Neural progenitor cell (in vitro differentiated cells): ENCODE measurements around the gene ITGA11. TPM values are rescaled to one million over a fixed set of nuclear protein-coding genes. Genes with fewer than 3 reads are reported as not detected.

Source experiments
- DNase-seq: peaks from one replicate; pipeline ENCODE4 v3.0.0-alpha.2; 2016; ENCODE audit warnings: low spot score
- H2AFZ ChIP-seq: fragments of 200-600 bp; sonication (generic); replicated peaks from 2 replicates; pipeline ENCODE4 v1.6.1; 2016; ENCODE audit warnings: antibody characterized with exemption
- H3F3A ChIP-seq: fragments of 200-600 bp; sonication (generic); 2 replicates; pipeline ENCODE4 v1.6.1; 2016; ENCODE audit warnings: antibody characterized with exemption, low read depth
- H3K27ac ChIP-seq: fragments of 200-600 bp; sonication (generic); 2 replicates; pipeline ENCODE4 v1.5.1; 2016; ENCODE audit warnings: mild to moderate bottlenecking
- H3K27me3 ChIP-seq: fragments of 200-600 bp; sonication (generic); 2 replicates; pipeline ENCODE4 v1.6.1; 2016; ENCODE audit warnings: mild to moderate bottlenecking, moderate library complexity
- H3K36me3 ChIP-seq: fragments of 200-600 bp; sonication (generic); 2 replicates; pipeline ENCODE4 v1.5.1; 2016
- H3K4me1 ChIP-seq: fragments of 200-600 bp; sonication (generic); 2 replicates; pipeline ENCODE4 v1.6.1; 2016; ENCODE audit warnings: mixed run types
- H3K4me2 ChIP-seq: fragments of 200-600 bp; sonication (generic); 2 replicates; pipeline ENCODE4 v1.6.1; 2016
- H3K4me3 ChIP-seq: fragments of 200-600 bp; sonication (generic); 2 replicates; pipeline ENCODE4 v1.5.1; 2016
- H3K79me2 ChIP-seq: fragments of 200-600 bp; sonication (generic); 2 replicates; pipeline ENCODE4 v1.6.1; 2016; ENCODE audit warnings: low read depth
- H3K9ac ChIP-seq: fragments of 200-600 bp; sonication (generic); 2 replicates; pipeline ENCODE4 v1.6.1; 2016
- H3K9me3 ChIP-seq: fragments of 200-600 bp; sonication (generic); 2 replicates; pipeline ENCODE4 v1.5.1; 2016; ENCODE audit warnings: low read depth
- H4K20me1 ChIP-seq: fragments of 200-600 bp; sonication (generic); 2 replicates; pipeline ENCODE4 v1.6.1; 2016; ENCODE audit warnings: low read depth
- H3K27ac Mint-ChIP-seq: 3 replicates; pipeline ENCODE4 v1.8.0; 2021; ENCODE audit warnings: mixed read lengths
- H3K27me3 Mint-ChIP-seq: 2 replicates; pipeline ENCODE4 v1.8.0; 2022; ENCODE audit warnings: low read depth, mild to moderate bottlenecking, inconsistent platforms, moderate library complexity, mixed read lengths; ENCODE audit not compliant: insufficient read depth
- H3K36me3 Mint-ChIP-seq: 3 replicates; pipeline ENCODE4 v1.8.0; 2021; ENCODE audit warnings: mixed read lengths
- H3K4me1 Mint-ChIP-seq: 3 replicates; pipeline ENCODE4 v1.8.0; 2021; ENCODE audit warnings: mixed read lengths
- H3K4me3 Mint-ChIP-seq: 3 replicates; pipeline ENCODE4 v1.8.0; 2021; ENCODE audit warnings: mild to moderate bottlenecking, moderate library complexity, mixed read lengths
- H3K9me3 Mint-ChIP-seq: 3 replicates; pipeline ENCODE4 v1.8.0; 2020; ENCODE audit warnings: mixed read lengths
- EZH2 ChIP-seq: fragments of 200-600 bp; sonication (generic); IDR thresholded peaks from 2 replicates; pipeline ENCODE4 v1.6.1; 2017; ENCODE audit warnings: antibody characterized with exemption, mild to moderate bottlenecking, moderate library complexity
- EZH2phosphoT487 ChIP-seq: fragments of 200-600 bp; sonication (generic); IDR thresholded peaks from 2 replicates; pipeline ENCODE4 v1.6.1; 2017; ENCODE audit warnings: antibody characterized with exemption
- total RNA-seq: library from RNA; depleted of rRNA; stranded (reverse); fragments of >200 nt; gene quantifications from 2 replicates; pipeline ENCODE4 v1.2.3, GENCODE V29; 2015; ENCODE audit warnings: low replicate concordance
- TF ChIP-seq, protein P1 (sequence below): fragments of 200-600 bp; sonication (generic); IDR thresholded peaks from 2 replicates; pipeline ENCODE4 v1.5.1; 2017; ENCODE audit warnings: antibody characterized with exemption, mild to moderate bottlenecking

Gene ITGA11
- total RNA-seq, 1 donor from 2014 or later: not detected

DNA sequence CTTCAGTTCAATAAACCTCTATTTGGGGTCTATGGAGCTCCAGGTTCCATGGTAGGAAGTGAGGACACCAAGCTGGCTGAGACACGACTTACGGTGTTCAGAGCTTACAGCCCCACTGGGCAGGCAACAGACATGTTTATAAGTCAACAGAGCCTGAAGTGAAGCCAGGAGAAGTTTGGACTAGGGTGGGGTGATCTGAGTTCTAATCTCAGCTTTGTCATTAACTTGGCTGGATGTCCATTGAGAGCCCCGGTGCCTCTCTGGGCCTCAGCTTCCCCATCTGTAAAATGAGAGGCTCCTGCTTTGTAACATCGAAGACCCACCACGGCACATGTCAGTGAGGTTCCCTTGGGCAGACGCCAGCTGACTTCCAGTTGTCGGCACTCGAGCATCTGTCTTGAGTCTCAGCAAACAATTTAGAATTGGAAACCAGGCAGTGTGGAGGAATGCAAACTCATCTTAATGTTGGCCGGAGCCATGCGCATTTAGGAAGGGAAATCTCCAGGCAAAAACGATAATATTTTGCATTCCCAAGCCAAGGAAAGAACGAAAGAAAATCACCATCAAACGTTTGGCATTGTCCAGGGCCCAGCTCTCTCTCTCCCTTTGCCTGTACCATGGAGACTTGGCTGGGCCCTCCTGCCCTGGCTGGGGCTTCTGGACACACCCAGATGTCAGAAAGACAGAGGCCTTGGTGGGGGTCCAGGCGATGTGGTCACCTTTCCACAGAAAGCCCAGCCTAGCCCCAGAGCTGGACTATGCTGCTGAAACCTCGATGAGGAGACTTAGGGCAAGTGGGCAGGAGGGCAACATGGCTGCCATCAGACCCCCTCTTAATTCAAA, 18.4 kb downstream of the ITGA11 start:
- no peaks in the 10 kb centered on the region for H3K36me3 Mint-ChIP-seq
- Histone ChIP-seq H3K79me2 (no peaks in the 10 kb centered on the region), H3K9me3 (no peaks in the 10 kb centered on the region), H2AFZ (no peak overlapping the region), H3K27ac (no peak overlapping the region), H3K4me1 (peaks cover 1% of the 10 kb centered on the region), H3K36me3 (no peaks in the 10 kb centered on the region), H3K9ac (no peak overlapping the region), H4K20me1 (no peaks in the 10 kb centered on the region), H3K27me3 (no peaks in the 10 kb centered on the region), H3F3A (no peaks in the 10 kb centered on the region), H3K4me2 (no peak overlapping the region), H3K4me3 (no peak overlapping the region)
- peaks cover 5% of the 10 kb centered on the region for H3K27me3 Mint-ChIP-seq
- peaks cover 4% of the 10 kb centered on the region for H3K4me1 Mint-ChIP-seq
- no peak for DNase-seq
- no peaks in the 10 kb centered on the region for H3K9me3 Mint-ChIP-seq
- H3K4me3 Mint-ChIP-seq: no peak overlapping the region
- no peak overlapping the region for H3K27ac Mint-ChIP-seq
- TF ChIP-seq EZH2phosphoT487 (no peak), EZH2 (no peak)
- TF ChIP-seq, protein P1, sequence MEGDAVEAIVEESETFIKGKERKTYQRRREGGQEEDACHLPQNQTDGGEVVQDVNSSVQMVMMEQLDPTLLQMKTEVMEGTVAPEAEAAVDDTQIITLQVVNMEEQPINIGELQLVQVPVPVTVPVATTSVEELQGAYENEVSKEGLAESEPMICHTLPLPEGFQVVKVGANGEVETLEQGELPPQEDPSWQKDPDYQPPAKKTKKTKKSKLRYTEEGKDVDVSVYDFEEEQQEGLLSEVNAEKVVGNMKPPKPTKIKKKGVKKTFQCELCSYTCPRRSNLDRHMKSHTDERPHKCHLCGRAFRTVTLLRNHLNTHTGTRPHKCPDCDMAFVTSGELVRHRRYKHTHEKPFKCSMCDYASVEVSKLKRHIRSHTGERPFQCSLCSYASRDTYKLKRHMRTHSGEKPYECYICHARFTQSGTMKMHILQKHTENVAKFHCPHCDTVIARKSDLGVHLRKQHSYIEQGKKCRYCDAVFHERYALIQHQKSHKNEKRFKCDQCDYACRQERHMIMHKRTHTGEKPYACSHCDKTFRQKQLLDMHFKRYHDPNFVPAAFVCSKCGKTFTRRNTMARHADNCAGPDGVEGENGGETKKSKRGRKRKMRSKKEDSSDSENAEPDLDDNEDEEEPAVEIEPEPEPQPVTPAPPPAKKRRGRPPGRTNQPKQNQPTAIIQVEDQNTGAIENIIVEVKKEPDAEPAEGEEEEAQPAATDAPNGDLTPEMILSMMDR: no peak

DNA sequence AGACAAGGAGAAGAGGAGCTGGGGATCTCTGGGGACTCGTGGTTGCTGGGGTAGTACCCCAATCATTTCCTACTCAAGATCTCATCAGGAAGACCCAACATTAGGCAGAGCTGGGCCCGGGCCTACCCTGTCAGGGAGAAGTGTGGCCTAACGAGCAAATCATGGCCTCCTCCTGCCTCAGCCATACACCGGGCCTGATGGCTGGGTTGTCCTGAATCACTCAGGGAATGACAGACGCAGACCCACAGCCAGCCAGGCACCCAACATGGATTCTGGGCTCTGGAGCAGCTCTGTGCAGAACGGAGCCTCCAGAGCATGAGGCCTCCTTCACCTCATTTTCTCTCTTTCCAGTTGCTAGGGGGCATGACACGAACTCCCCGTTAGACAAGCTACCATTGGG, 19.7 kb downstream of the ITGA11 start:
- Histone ChIP-seq H3K36me3 (no peaks in the 10 kb centered on the region), H3K9ac (no peak overlapping the region), H2AFZ (no peak overlapping the region), H3K27ac (no peak overlapping the region), H3K9me3 (no peaks in the 10 kb centered on the region), H3K27me3 (no peaks in the 10 kb centered on the region), H4K20me1 (no peaks in the 10 kb centered on the region), H3K4me2 (no peak overlapping the region), H3K4me1 (no peaks in the 10 kb centered on the region), H3K4me3 (no peak overlapping the region), H3K79me2 (no peaks in the 10 kb centered on the region), H3F3A (no peaks in the 10 kb centered on the region)
- TF ChIP-seq, protein P1: no peak
- TF ChIP-seq EZH2phosphoT487 (no peak), EZH2 (no peak)
- Mint-ChIP-seq H3K4me3 (no peak overlapping the region), H3K36me3 (no peaks in the 10 kb centered on the region), H3K9me3 (no peaks in the 10 kb centered on the region), H3K27ac (no peak overlapping the region), H3K4me1 (no peaks in the 10 kb centered on the region), H3K27me3 (peaks cover 5% of the 10 kb centered on the region)
- DNase-seq: no peak

DNA sequence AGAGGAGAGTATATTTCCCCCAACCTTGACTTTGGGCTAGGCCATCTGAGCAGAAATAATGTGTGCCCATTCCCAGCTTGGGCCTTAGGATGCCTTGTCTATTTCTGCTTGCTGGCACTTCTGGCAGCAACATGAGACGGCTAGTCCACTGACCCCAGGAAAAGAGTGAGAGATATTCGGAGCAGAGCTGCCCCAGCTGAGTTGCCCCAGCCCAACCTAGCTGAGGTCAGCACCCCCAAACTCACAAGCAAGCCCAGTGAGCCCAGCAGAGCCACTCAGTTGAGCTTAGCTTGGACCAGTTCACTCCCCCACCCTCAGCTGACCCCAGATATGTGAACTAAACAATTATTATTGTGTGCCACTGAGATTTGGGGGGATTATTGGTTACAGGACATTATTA, 20.2 kb downstream of the ITGA11 start:
- Histone ChIP-seq H3K4me1 (no peaks in the 10 kb centered on the region), H3K36me3 (no peaks in the 10 kb centered on the region), H4K20me1 (no peaks in the 10 kb centered on the region), H3K9me3 (no peaks in the 10 kb centered on the region), H3K27ac (no peak overlapping the region), H3K9ac (no peak overlapping the region), H3K27me3 (no peaks in the 10 kb centered on the region), H3K4me3 (no peak overlapping the region), H2AFZ (no peak overlapping the region), H3K79me2 (no peaks in the 10 kb centered on the region), H3K4me2 (no peak overlapping the region), H3F3A (no peaks in the 10 kb centered on the region)
- no peak overlapping the region for H3K4me3 Mint-ChIP-seq
- TF ChIP-seq EZH2phosphoT487 (no peak), EZH2 (no peak)
- TF ChIP-seq, protein P1: no peak
- peaks cover 5% of the 10 kb centered on the region for H3K27me3 Mint-ChIP-seq
- H3K27ac Mint-ChIP-seq: no peak overlapping the region
- H3K4me1 Mint-ChIP-seq: no peaks in the 10 kb centered on the region
- DNase-seq: no peak
- H3K9me3 Mint-ChIP-seq: no peaks in the 10 kb centered on the region
- no peaks in the 10 kb centered on the region for H3K36me3 Mint-ChIP-seq
